ENCODE measurements around the gene S100P.
A peak's percentile ranks its signal among the peaks of the same experiment; 100 is the strongest.

S100P gene

GRCh38 chr4:6694177-6694901 is 661 bp downstream of the S100P start:
- H3K4me3 ChIP-seq (ENCODE audit: low read depth, low read length) = no peak overlapping the region
- no peak for TF ChIP-seq CTCF (IDR thresholded peaks at IDR 0.05; ENCODE audit: low read depth, low read length)

- H3K4me3 ChIP-seq (ENCODE audit: low read depth, low read length) = no peak overlapping the region
- TF ChIP-seq CTCF (IDR thresholded peaks at IDR 0.05; ENCODE audit: low read depth, low read length) = no peak
These were observed 2.3 kb downstream of the S100P start for GRCh38 chr4:6695660-6696610.

GRCh38 chr4:6696611-6697010 is 2.9 kb downstream of the S100P start:
- no peak overlapping the region for H3K4me3 ChIP-seq (ENCODE audit: low read depth, low read length)

GRCh38 chr4:6697131-6697530 is 3.5 kb downstream of the S100P start:
- TF ChIP-seq CTCF (IDR thresholded peaks at IDR 0.05; ENCODE audit: low read depth, low read length) = no peak
- no peak overlapping the region for H3K4me3 ChIP-seq (ENCODE audit: low read depth, low read length)

More at GRCh38 chr4:6696611-6697010, 2.9 kb downstream of the S100P start:
- no peak for TF ChIP-seq CTCF (IDR thresholded peaks at IDR 0.05; ENCODE audit: low read depth, low read length)

- TF ChIP-seq CTCF (IDR thresholded peaks at IDR 0.05; ENCODE audit: low read depth, low read length) = no peak
- no peak overlapping the region for H3K4me3 ChIP-seq (ENCODE audit: low read depth, low read length)
These were observed 5.7 kb downstream of the S100P start for GRCh38 chr4:6699388-6699787.

GRCh38 chr4:6699903-6700302 is 6.2 kb downstream of the S100P start:
- TF ChIP-seq CTCF (IDR thresholded peaks at IDR 0.05; ENCODE audit: low read depth, low read length) = no peak
- H3K4me3 ChIP-seq (ENCODE audit: low read depth, low read length) = no peak overlapping the region

- no peak overlapping the region for H3K4me3 ChIP-seq (ENCODE audit: low read depth, low read length)
- TF ChIP-seq CTCF (IDR thresholded peaks at IDR 0.05; ENCODE audit: low read depth, low read length) = peak; percentile 51
These were observed 7.7 kb downstream of the S100P start for GRCh38 chr4:6701371-6701770.

Measured in WI38 (cell line).